ENCODE data around the gene RPP25L. TPM values are rescaled to one million over a fixed set of nuclear protein-coding genes. Genes with fewer than 3 reads are reported as not detected.

The RPP25L gene
- total and polyA plus RNA-seq, 8 donors: 17.7 to 22.4 (median 20.6) TPM

DNA sequence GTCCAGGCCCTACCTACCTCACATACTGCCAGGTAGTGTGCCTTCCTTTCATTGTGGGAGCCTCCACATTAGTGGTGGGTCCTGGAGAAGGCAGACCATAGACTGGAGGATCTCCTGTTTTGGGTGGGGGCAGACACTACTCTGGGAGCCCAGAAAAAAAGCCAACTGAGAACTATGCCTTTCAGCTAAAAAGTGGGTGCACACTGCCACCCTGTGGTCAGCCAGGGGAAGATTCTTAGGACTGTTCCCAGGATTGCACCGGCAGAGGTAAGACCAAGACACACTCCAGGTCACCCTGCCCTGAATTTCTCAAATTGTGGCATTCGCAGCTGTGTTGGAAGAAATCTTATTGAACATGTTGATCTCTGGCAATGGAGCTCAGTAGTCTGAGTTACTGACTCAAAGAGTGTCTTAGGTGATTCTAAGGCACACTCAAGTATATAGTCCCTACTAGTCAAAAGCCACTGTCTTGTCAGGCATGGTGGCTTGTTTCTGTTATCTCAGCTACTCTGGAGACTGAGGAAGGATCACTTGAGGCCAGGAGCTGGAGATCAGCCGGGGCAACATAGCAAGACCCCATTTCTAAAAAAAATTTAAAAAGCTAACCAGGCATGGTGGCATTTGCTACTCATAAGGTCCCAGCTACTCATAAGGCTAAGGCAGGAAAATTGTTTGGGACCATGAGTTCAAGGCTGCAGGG lies 22.1 kb upstream of the RPP25L start:
- intact Hi-C loops (cut with DNase I): no loop called here
- H3K9me3 ChIP-seq: no peaks in the 10 kb centered on the region
- ATAC-seq (peak; percentile 46), DNase-seq (peak in 2 of 4 donors; percentile 67 to 71)
- H3K4me3 ChIP-seq: no peak overlapping the region
- peaks cover 12 to 23% of the 10 kb centered on the region in 2 donors for H3K27me3 ChIP-seq
- TF ChIP-seq, protein P1, sequence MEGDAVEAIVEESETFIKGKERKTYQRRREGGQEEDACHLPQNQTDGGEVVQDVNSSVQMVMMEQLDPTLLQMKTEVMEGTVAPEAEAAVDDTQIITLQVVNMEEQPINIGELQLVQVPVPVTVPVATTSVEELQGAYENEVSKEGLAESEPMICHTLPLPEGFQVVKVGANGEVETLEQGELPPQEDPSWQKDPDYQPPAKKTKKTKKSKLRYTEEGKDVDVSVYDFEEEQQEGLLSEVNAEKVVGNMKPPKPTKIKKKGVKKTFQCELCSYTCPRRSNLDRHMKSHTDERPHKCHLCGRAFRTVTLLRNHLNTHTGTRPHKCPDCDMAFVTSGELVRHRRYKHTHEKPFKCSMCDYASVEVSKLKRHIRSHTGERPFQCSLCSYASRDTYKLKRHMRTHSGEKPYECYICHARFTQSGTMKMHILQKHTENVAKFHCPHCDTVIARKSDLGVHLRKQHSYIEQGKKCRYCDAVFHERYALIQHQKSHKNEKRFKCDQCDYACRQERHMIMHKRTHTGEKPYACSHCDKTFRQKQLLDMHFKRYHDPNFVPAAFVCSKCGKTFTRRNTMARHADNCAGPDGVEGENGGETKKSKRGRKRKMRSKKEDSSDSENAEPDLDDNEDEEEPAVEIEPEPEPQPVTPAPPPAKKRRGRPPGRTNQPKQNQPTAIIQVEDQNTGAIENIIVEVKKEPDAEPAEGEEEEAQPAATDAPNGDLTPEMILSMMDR (IDR thresholded peaks at IDR 0.05): peak; percentile 80 to 84
- H3K27ac ChIP-seq: no peak overlapping the region
- H3K36me3 ChIP-seq: peaks cover 0 to 9% of the 10 kb centered on the region in 2 donors
- peaks cover 11 to 31% of the 10 kb centered on the region in 2 donors for H3K4me1 ChIP-seq

DNA sequence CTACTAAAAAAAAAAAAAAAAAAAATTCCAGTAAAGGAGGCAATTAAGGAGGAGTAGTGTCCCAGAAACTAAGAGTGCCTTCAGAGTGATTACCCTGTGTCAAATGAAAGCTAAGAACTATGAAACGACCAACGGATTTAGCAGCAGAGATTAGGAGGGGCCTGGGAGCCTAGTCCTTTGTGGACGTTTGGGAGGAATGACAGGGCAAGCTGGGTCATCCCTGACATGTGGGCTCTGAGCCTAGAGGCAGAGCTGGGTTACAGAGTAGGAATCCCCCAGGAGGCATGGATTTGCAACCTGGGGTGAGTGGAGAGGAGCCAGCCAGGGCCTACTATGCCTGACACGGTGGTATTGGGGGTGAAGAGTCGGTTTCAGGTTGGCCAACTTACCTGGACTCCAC lies 21.3 kb upstream of the RPP25L start:
- intact Hi-C loops (cut with DNase I): no loop called here
- ATAC-seq: no peak
- Histone ChIP-seq H3K27ac (no peak overlapping the region), H3K9me3 (no peaks in the 10 kb centered on the region), H3K4me1 (peaks cover 5 to 35% of the 10 kb centered on the region in 2 donors), H3K27me3 (peaks cover 19 to 31% of the 10 kb centered on the region in 2 donors), H3K4me3 (no peak overlapping the region), H3K36me3 (peaks cover 0 to 9% of the 10 kb centered on the region in 2 donors)
- TF ChIP-seq, protein P1 (IDR thresholded peaks at IDR 0.05): no peak
- no peak for DNase-seq

DNA sequence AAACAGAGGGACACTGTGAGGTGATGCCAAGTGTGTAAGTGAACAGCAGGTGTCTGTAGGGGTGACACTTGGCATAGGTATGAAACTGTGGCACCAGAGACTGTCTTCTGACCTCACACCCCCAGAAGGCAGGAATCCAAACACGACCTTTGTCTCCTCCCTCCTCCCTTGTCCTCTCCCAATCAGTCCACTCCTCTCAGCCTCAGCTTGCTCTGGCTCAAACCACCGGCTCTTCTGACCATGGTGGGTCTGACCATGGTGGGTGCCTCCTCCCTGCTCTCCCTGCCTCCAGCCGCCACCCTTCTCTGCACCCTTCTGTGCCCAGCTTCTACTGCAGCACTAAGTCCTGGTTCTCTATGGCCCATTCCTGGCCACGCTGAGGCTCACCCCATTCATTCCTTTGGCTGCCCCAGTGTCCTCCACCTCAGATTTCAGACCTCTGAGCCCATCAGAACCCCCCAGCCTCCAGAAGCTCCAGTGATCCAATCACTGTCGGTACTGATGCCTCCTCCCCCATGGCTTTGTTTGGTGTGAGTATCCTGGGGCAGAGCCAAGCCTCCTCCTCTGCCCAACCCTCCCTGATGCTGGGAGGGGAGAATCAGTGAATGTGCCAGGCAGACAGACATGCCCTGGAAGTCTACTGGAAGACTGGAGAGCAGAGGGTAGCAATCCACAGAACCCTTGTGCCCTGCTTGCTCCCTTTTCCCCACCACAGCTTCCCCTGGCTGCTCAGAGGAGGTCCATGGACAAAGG lies 18.7 kb upstream of the RPP25L start:
- intact Hi-C loops (cut with DNase I): no loop called here
- Histone ChIP-seq H3K27me3 (peaks cover 43 to 57% of the 10 kb centered on the region in 2 donors), H3K9me3 (no peaks in the 10 kb centered on the region), H3K4me1 (peaks cover 0 to 15% of the 10 kb centered on the region in 2 donors), H3K27ac (no peak overlapping the region), H3K4me3 (no peak overlapping the region), H3K36me3 (peaks cover 0 to 8% of the 10 kb centered on the region in 2 donors)
- no peak for ATAC-seq
- TF ChIP-seq, protein P1 (IDR thresholded peaks at IDR 0.05): no peak
- DNase-seq: no peak

DNA sequence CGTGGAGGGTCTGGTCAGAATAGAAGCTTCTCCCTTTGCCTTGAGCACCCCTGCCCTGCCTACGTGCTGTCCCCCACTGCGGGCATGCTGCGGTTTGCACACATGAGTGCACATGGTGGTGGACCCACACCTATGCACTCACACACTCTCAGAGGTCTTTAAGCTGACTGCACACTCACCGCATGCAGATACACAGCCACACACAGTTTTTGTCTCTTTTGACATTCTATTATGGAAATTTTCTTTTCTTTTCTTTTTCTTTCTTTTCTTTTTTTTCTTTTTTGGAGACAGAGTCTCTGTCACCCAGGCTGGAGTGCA lies 17.6 kb upstream of the RPP25L start:
- peaks cover 54 to 69% of the 10 kb centered on the region in 2 donors for H3K27me3 ChIP-seq
- intact Hi-C loops (cut with DNase I): no loop called here
- H3K4me3 ChIP-seq: no peak overlapping the region
- peaks cover 0 to 15% of the 10 kb centered on the region in 2 donors for H3K4me1 ChIP-seq
- H3K9me3 ChIP-seq: no peaks in the 10 kb centered on the region
- no peaks in the 10 kb centered on the region for H3K36me3 ChIP-seq
- DNase-seq (no peak), ATAC-seq (no peak)
- H3K27ac ChIP-seq: no peak overlapping the region
- TF ChIP-seq, protein P1 (IDR thresholded peaks at IDR 0.05): no peak
